H9 (cell line): ENCODE results near the gene SLC25A20. TPM values are rescaled to one million over a fixed set of nuclear protein-coding genes. Genes with fewer than 3 reads are reported as not detected.

Experiments
- DNase-seq: peaks from one replicate; pipeline ENCODE4 v3.0.0-alpha.2; 2017
- H2AFZ ChIP-seq: one replicate; pipeline ENCODE4 v1.6.1; 2013; ENCODE audit warnings: mild to moderate bottlenecking, low read length, control low read depth, moderate library complexity
- H2AK5ac ChIP-seq: 2 replicates; pipeline ENCODE4 v1.6.1; 2013; ENCODE audit warnings: low read length, control low read depth, mixed read lengths; ENCODE audit not compliant: insufficient read length
- H2BK120ac ChIP-seq: one replicate; pipeline ENCODE4 v1.6.1; 2013; ENCODE audit warnings: low read depth, mild to moderate bottlenecking, low read length, control low read depth, inconsistent platforms; ENCODE audit not compliant: poor library complexity, severe bottlenecking
- H2BK12ac ChIP-seq: 2 replicates; pipeline ENCODE4 v1.6.1; 2013; ENCODE audit warnings: low read length, control low read depth, mixed read lengths, low read depth; ENCODE audit not compliant: insufficient read length
- H2BK15ac ChIP-seq: 2 replicates; pipeline ENCODE4 v1.6.1; 2013; ENCODE audit warnings: low read depth, low read length, control low read depth
- H2BK20ac ChIP-seq: one replicate; pipeline ENCODE4 v1.6.1; 2013; ENCODE audit warnings: low read depth, mild to moderate bottlenecking, low read length, control low read depth, inconsistent platforms; ENCODE audit not compliant: poor library complexity, severe bottlenecking
- H2BK5ac ChIP-seq: 2 replicates; pipeline ENCODE4 v1.6.1; 2013; ENCODE audit warnings: low read length, control low read depth, mixed read lengths; ENCODE audit not compliant: insufficient read length
- H3K14ac ChIP-seq: 2 replicates; pipeline ENCODE4 v1.6.1; 2013; ENCODE audit warnings: low read length, control low read depth; ENCODE audit not compliant: insufficient read depth
- H3K18ac ChIP-seq: 2 replicates; pipeline ENCODE4 v1.6.1; 2013; ENCODE audit warnings: low read depth, mild to moderate bottlenecking, mixed read lengths, low read length, control low read depth; ENCODE audit not compliant: insufficient read length
- H3K23ac ChIP-seq: 2 replicates; pipeline ENCODE4 v1.6.1; 2013; ENCODE audit warnings: low read length, control low read depth, mixed read lengths, low read depth; ENCODE audit not compliant: insufficient read length
- H3K23me2 ChIP-seq: 2 replicates; pipeline ENCODE4 v1.6.1; 2013; ENCODE audit warnings: low read depth, mild to moderate bottlenecking, mixed read lengths, low read length, control low read depth; ENCODE audit not compliant: insufficient read length, poor library complexity, severe bottlenecking
- H3K27ac ChIP-seq: 2 replicates; pipeline ENCODE4 v1.5.1; 2013; ENCODE audit warnings: low read length, control low read depth, mixed read lengths, low read depth; ENCODE audit not compliant: insufficient read length
- H3K27me3 ChIP-seq: 2 replicates; pipeline ENCODE4 v1.6.1; 2013; ENCODE audit warnings: low read length, control low read depth, inconsistent platforms; ENCODE audit not compliant: insufficient read depth
- H3K4ac ChIP-seq: 2 replicates; pipeline ENCODE4 v1.6.1; 2013; ENCODE audit warnings: low read depth, mild to moderate bottlenecking, control low read depth, inconsistent platforms, low read length, moderate library complexity
- H3K4me1 ChIP-seq: 2 replicates; pipeline ENCODE4 v1.6.1; 2013; ENCODE audit warnings: low read length, control low read depth, inconsistent platforms; ENCODE audit not compliant: insufficient read depth
- H3K4me2 ChIP-seq: 2 replicates; pipeline ENCODE4 v1.6.1; 2013; ENCODE audit warnings: low read length, control low read depth, mixed read lengths; ENCODE audit not compliant: insufficient read length, insufficient read depth
- H3K56ac ChIP-seq: 2 replicates; pipeline ENCODE4 v1.6.1; 2013; ENCODE audit warnings: low read depth, mild to moderate bottlenecking, mixed read lengths, low read length, control low read depth; ENCODE audit not compliant: insufficient read length
- H3K79me1 ChIP-seq: 2 replicates; pipeline ENCODE4 v1.6.1; 2013; ENCODE audit warnings: low read depth, mild to moderate bottlenecking, moderate library complexity, low read length, control low read depth, inconsistent platforms; ENCODE audit not compliant: insufficient read depth, poor library complexity, severe bottlenecking
- H3K79me2 ChIP-seq: 2 replicates; pipeline ENCODE4 v1.6.1; 2013; ENCODE audit warnings: low read length, control low read depth, inconsistent platforms; ENCODE audit not compliant: insufficient read depth
- H3K9ac ChIP-seq: 2 replicates; pipeline ENCODE4 v1.6.1; 2013; ENCODE audit warnings: low read length, control low read depth, mixed read lengths; ENCODE audit not compliant: insufficient read length; ENCODE audit errors: extremely low read depth
- H3K9me3 ChIP-seq: one replicate; pipeline ENCODE4 v1.6.1; 2013; ENCODE audit warnings: low read depth, low read length, inconsistent platforms; ENCODE audit not compliant: control insufficient read depth
- H3T11ph ChIP-seq: one replicate; pipeline ENCODE4 v1.6.1; 2013; ENCODE audit warnings: mild to moderate bottlenecking, low read length, control low read depth, inconsistent platforms
- H4K20me1 ChIP-seq: one replicate; pipeline ENCODE4 v1.6.1; 2013; ENCODE audit not compliant: control insufficient read depth, insufficient read length, insufficient read depth
- H4K5ac ChIP-seq: 2 replicates; pipeline ENCODE4 v1.6.1; 2013; ENCODE audit warnings: low read depth, mild to moderate bottlenecking, mixed read lengths, low read length, control low read depth; ENCODE audit not compliant: insufficient read length
- H4K8ac ChIP-seq: replicated peaks from 2 replicates; pipeline ENCODE4 v1.6.1; 2013; ENCODE audit warnings: low read length, control low read depth, mixed read lengths, low read depth; ENCODE audit not compliant: insufficient read length
- H4K91ac ChIP-seq: 2 replicates; pipeline ENCODE4 v1.6.1; 2013; ENCODE audit warnings: low read depth, mild to moderate bottlenecking, moderate library complexity, mixed read lengths, low read length, control low read depth; ENCODE audit not compliant: insufficient read length
- H3K27ac Mint-ChIP-seq, 3 experiments: 2 replicates in 2 of 3; 3 replicates in 1 of 3; pipeline ENCODE4 v1.8.0; 2020 to 2021; ENCODE audit warnings: mixed read lengths in 3 of 3, mild to moderate bottlenecking in 1 of 3, moderate library complexity in 1 of 3
- H3K27me3 Mint-ChIP-seq: 2 replicates; pipeline ENCODE4 v1.8.0; 2021; ENCODE audit warnings: low read depth, mild to moderate bottlenecking, moderate library complexity, mixed read lengths
- H3K36me3 Mint-ChIP-seq, 3 experiments: 2 replicates in 2 of 3; 3 replicates in 1 of 3; pipeline ENCODE4 v1.8.0; 2020 to 2021; ENCODE audit warnings: low read depth in 3 of 3, mixed read lengths in 3 of 3; ENCODE audit not compliant: insufficient read depth in 1 of 3
- H3K4me1 Mint-ChIP-seq, 2 experiments: 2 replicates each; pipeline ENCODE4 v1.8.0; 2020; ENCODE audit warnings: mixed read lengths in 2 of 2
- H3K4me3 Mint-ChIP-seq, 2 experiments: 2 replicates in 1 of 2; 3 replicates in 1 of 2; pipeline ENCODE4 v1.8.0; 2020 to 2021; ENCODE audit warnings: mild to moderate bottlenecking in 2 of 2, mixed read lengths in 2 of 2, moderate library complexity in 1 of 2
- H3K9me3 Mint-ChIP-seq, 2 experiments: 2 replicates in 1 of 2; 3 replicates in 1 of 2; pipeline ENCODE4 v1.8.0; 2020; ENCODE audit warnings: mild to moderate bottlenecking in 2 of 2, mixed read lengths in 2 of 2, moderate library complexity in 1 of 2
- WGBS: extraction: QIAGEN DNeasy Blood & Tissue Kit; methylation state at CpG from one replicate; pipeline ENCODE4 v1.1.7; 2013; ENCODE audit warnings: missing lambda C conversion rate, low lambda C conversion rate, mixed read lengths; ENCODE audit not compliant: insufficient read length; ENCODE audit errors: extremely low coverage; 5-methylcytosine and 5-hydroxymethylcytosine counted together
- long read RNA-seq: library from polyadenylated mRNA; unstranded; transcript quantifications from one replicate; pipeline ENCODE4 v2.0.0, GENCODE V29; 2020
- total RNA-seq: library from RNA; stranded (reverse); gene quantifications from 2 replicates; pipeline ENCODE4 v1.2.1, GENCODE V29; 2021
- TF ChIP-seq, protein P1 (sequence below): fragments of 200-600 bp; sonication (generic); conservative IDR thresholded peaks from 3 replicates; pipeline ENCODE4 v1.8.0; 2021; ENCODE audit warnings: antibody characterized with exemption, mild to moderate bottlenecking

Gene SLC25A20, protein sequence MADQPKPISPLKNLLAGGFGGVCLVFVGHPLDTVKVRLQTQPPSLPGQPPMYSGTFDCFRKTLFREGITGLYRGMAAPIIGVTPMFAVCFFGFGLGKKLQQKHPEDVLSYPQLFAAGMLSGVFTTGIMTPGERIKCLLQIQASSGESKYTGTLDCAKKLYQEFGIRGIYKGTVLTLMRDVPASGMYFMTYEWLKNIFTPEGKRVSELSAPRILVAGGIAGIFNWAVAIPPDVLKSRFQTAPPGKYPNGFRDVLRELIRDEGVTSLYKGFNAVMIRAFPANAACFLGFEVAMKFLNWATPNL
- total RNA-seq, result 6.2 and 7.4 TPM in 2 replicates
- long read RNA-seq, transcript SLC25A20-201 (9 exons, 1,879 nt), result major isoform, 19 of 25 reads
- long read RNA-seq, partial matches to known transcripts, result 0 of 25 reads
- long read RNA-seq, other reads (novel, unspliced or antisense), result 5 of 25 reads

DNA sequence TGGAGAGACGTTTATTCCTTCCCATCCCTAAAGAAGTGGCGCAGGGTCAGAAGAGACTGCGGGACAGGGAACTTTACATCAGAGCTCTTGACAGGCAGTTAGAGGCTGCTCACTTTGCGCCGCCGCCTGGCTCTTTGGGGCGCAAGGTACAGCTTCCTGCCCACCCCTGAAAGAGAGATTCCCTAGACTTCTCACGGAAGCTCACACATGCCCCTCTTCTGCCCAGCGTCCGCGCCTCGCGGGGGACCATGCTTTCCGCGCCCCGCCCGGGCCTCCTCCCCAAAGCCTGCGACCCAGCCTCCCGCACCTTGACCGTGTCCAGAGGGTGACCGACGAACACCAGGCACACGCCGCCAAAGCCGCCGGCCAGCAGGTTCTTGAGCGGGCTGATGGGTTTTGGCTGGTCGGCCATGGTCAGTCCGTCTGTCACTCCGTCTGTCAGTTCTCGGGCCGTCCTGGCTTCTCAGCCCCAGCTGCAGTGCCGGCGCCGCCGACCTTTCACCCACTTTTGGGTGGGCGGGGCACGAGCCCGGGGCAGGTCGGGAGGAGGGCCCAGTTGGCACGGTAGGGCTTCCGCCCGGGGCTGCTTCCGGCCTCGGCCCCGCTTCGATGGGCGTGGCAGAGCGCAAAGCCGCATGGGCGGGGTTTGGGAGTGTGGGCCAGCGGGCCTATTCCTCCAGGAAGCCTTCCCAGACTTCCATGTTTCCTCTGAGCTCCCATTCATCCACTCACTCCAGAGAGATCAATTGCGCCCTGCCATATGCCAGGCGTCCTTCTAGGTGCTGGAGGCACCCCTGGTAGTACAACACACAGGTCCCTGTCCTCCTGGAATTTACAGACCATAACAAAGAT, at the start of gene SLC25A20:
SLC25A20 (minus strand) TSS at position 500 of the 852 bp plus-strand sequence; CDS start at position 412, 88 bp downstream.
- Mint-ChIP-seq H3K27me3 (peaks cover 6% of the 10 kb centered on the region), H3K4me1 (peaks cover 15 to 16% of the 10 kb centered on the region in 2 experiments), H3K27ac (peak within 1 kb of the TSS in 2 of 3 experiments; percentile 36 to 91; a peak in 4 of 7 replicates), H3K4me3 (peak within 1 kb of the TSS; percentile 90 to 93), H3K9me3 (no peaks in the 10 kb centered on the region), H3K36me3 (no peaks in the 10 kb centered on the region)
- TF ChIP-seq, protein P1, sequence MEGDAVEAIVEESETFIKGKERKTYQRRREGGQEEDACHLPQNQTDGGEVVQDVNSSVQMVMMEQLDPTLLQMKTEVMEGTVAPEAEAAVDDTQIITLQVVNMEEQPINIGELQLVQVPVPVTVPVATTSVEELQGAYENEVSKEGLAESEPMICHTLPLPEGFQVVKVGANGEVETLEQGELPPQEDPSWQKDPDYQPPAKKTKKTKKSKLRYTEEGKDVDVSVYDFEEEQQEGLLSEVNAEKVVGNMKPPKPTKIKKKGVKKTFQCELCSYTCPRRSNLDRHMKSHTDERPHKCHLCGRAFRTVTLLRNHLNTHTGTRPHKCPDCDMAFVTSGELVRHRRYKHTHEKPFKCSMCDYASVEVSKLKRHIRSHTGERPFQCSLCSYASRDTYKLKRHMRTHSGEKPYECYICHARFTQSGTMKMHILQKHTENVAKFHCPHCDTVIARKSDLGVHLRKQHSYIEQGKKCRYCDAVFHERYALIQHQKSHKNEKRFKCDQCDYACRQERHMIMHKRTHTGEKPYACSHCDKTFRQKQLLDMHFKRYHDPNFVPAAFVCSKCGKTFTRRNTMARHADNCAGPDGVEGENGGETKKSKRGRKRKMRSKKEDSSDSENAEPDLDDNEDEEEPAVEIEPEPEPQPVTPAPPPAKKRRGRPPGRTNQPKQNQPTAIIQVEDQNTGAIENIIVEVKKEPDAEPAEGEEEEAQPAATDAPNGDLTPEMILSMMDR, result no peak
- H4K5ac ChIP-seq, result no peak within 1 kb of the TSS
- no peak within 1 kb of the TSS for H4K91ac ChIP-seq
- no peak within 1 kb of the TSS for H3T11ph ChIP-seq
- no peak within 1 kb of the TSS for H3K23ac ChIP-seq
- no peak within 1 kb of the TSS for H3K18ac ChIP-seq
- no peak within 1 kb of the TSS for H2BK15ac ChIP-seq
- no peak within 1 kb of the TSS for H3K9ac ChIP-seq
- peak within 1 kb of the TSS; percentile 71 for H3K4me2 ChIP-seq
- no CpG with 5 or more reads among the region's 54 CpGs for WGBS
- H2BK12ac ChIP-seq, result no peak within 1 kb of the TSS
- H3K27me3 ChIP-seq, result no peaks in the 10 kb centered on the region
- no peak within 1 kb of the TSS for H3K27ac ChIP-seq
- no peak within 1 kb of the TSS for H4K8ac ChIP-seq
- no peaks in the 10 kb centered on the region for H3K79me2 ChIP-seq
- no peak within 1 kb of the TSS for H2AK5ac ChIP-seq
- H4K20me1 ChIP-seq, result no peaks in the 10 kb centered on the region
- no peaks in the 10 kb centered on the region for H3K9me3 ChIP-seq
- H2BK20ac ChIP-seq, result no peak within 1 kb of the TSS
- no peak within 1 kb of the TSS for H3K56ac ChIP-seq
- no peaks in the 10 kb centered on the region for H3K23me2 ChIP-seq
- peaks cover 4% of the 10 kb centered on the region for H3K4me1 ChIP-seq
- no peak within 1 kb of the TSS for H3K4ac ChIP-seq
- no peak within 1 kb of the TSS for H2AFZ ChIP-seq
- H2BK5ac ChIP-seq, result no peak within 1 kb of the TSS
- DNase-seq, result peak; percentile 97
- no peak within 1 kb of the TSS for H3K14ac ChIP-seq
- H2BK120ac ChIP-seq, result no peak within 1 kb of the TSS
- H3K79me1 ChIP-seq, result no peaks in the 10 kb centered on the region
